HepG2 (cell line): ENCODE measurements around the gene HYAL1. TPM values are rescaled to one million over a fixed set of nuclear protein-coding genes. Genes with fewer than 3 reads are reported as not detected.

Source experiments
- AKNA ChIP-seq: sonication (generic); formaldehyde crosslinking; IDR thresholded peaks from 2 replicates; pipeline ENCODE4 v1.4.0; 2020; ENCODE audit warnings: missing genetic modification reagents, borderline replicate concordance
- ATM ChIP-seq: fragments of 450-650 bp; IDR thresholded peaks from 2 replicates; pipeline ENCODE4 v1.7.1; 2017; ENCODE audit warnings: mild to moderate bottlenecking, borderline replicate concordance
- CSRNP2 ChIP-seq: sonication (generic); formaldehyde crosslinking; conservative IDR thresholded peaks from 2 replicates; pipeline ENCODE4 v1.8.0; 2022; ENCODE audit warnings: low read depth, missing genetic modification reagents
- KMT2A ChIP-seq: sonication (generic); formaldehyde crosslinking; IDR thresholded peaks from 2 replicates; pipeline ENCODE4 v1.4.0; 2020; ENCODE audit warnings: missing genetic modification reagents
- PPARG ChIP-seq: conservative IDR thresholded peaks from 2 replicates; pipeline ENCODE4 v1.6.1; 2016; ENCODE audit warnings: missing biosample characterization, missing genetic modification reagents
- SMARCE1 ChIP-seq: fragments of 450-650 bp; IDR thresholded peaks from 2 replicates; pipeline ENCODE4 v1.6.1; 2017; ENCODE audit warnings: borderline replicate concordance
- THAP9 ChIP-seq: sonication (generic); formaldehyde crosslinking; IDR thresholded peaks from 2 replicates; pipeline ENCODE4; 2020; ENCODE audit warnings: missing genetic modification reagents, mild to moderate bottlenecking, borderline replicate concordance
- ZBTB14 ChIP-seq: sonication (generic); formaldehyde crosslinking; IDR thresholded peaks from 2 replicates; pipeline ENCODE4 v1.4.0; 2020; ENCODE audit warnings: missing genetic modification reagents
- ZNF124 ChIP-seq: sonication (generic); formaldehyde crosslinking; IDR thresholded peaks from 2 replicates; pipeline ENCODE4 v1.4.0; 2020; ENCODE audit warnings: missing genetic modification reagents
- ZNF572 ChIP-seq: sonication (generic); formaldehyde crosslinking; IDR thresholded peaks from 2 replicates; pipeline ENCODE4 v1.5.1; 2020; ENCODE audit warnings: mild to moderate bottlenecking, missing genetic modification reagents
- ZNF740 ChIP-seq: sonication (generic); formaldehyde crosslinking; IDR thresholded peaks from 2 replicates; pipeline ENCODE4 v1.4.0; 2020; ENCODE audit warnings: missing genetic modification reagents
- ZNF777 ChIP-seq: sonication (generic); formaldehyde crosslinking; IDR thresholded peaks from 2 replicates; pipeline ENCODE4 v1.4.0; 2020; ENCODE audit warnings: missing genetic modification reagents
- polyA plus RNA-seq, 8 experiments: library from polyadenylated mRNA; depleted of rRNA in 3 of 8; stranded (reverse) in 7 of 8; unstranded in 1 of 8; fragments of >200 nt; fragmentation: Illumina TruSeq in 4 of 8; extraction: Trizol in 4 of 8; gene quantifications; 2 replicates each; pipeline versions ENCODE4 v1.2.1 to v1.2.3, GENCODE V29; 2011 to 2016; ENCODE audit warnings: low read depth in 4 of 8, missing spikeins in 1 of 8, mixed read lengths in 1 of 8; ENCODE audit not compliant: insufficient read depth in 1 of 8
- total RNA-seq, 5 experiments: library from RNA; depleted of rRNA; stranded (reverse); fragments of >200 nt; fragmentation: Illumina TruSeq; extraction: Trizol; gene quantifications; 2 replicates each; pipeline ENCODE4 v1.2.3, GENCODE V29; 2016; ENCODE audit warnings: low read depth in 1 of 5

HYAL1 gene
- total and polyA plus RNA-seq, 2 of the 13 experiments (the other 11 are each of a cell fraction or from before 2014, with no cell fraction given): 76.5 to 193 TPM

- no peak for TF ChIP-seq AKNA (CRISPR knock-in tag)
- no peak for TF ChIP-seq SMARCE1
- TF ChIP-seq ZNF740 (CRISPR knock-in tag): no peak
- peak; percentile 79 for TF ChIP-seq ZBTB14 (CRISPR knock-in tag)
- peak; percentile 52; the same call in 1 of the 2 replicates for TF ChIP-seq KMT2A
- TF ChIP-seq THAP9 (CRISPR knock-in tag): peak; percentile 75
- peak; percentile 78; the same call in 1 of the 2 replicates for TF ChIP-seq ZNF124
- TF ChIP-seq CSRNP2 (CRISPR knock-in tag): no peak
- TF ChIP-seq ZNF777 (CRISPR knock-in tag): no peak
- peak; percentile 96; the same call in 1 of the 2 replicates for TF ChIP-seq ZNF572 (CRISPR knock-in tag)
- TF ChIP-seq ATM: no peak
- 0 out of 2 replicates have a peak, but pooled peaks have one; percentile 45 for TF ChIP-seq PPARG (CRISPR knock-in tag)
Measured at GRCh38 chr3:50292159-50293078, 11.0 kb downstream of the HYAL1 start, which contains the start of gene IFRD2 (continued).
